ENCODE results near the gene TOM1L1.

TOM1L1 gene

DNA sequence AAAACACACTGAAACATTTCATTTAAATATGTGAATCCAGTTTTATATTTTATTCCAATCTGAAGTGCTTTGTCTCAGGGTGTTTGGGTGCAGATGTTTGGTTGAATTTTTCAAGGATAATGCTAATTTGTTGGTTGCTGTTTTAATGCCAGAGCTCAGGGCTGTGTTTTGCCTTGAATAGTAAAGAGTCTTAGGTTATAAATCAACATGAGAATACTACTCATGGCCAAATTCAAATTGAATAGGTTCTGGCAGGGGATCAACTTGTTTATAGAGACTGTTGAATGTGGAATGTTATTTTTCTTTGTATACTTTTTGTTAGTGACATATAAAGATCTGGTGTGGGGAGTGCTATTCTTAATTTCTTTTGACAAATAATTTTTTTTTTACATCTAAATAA lies 18.8 kb downstream of the TOM1L1 start:
- TF ChIP-seq, protein P1, sequence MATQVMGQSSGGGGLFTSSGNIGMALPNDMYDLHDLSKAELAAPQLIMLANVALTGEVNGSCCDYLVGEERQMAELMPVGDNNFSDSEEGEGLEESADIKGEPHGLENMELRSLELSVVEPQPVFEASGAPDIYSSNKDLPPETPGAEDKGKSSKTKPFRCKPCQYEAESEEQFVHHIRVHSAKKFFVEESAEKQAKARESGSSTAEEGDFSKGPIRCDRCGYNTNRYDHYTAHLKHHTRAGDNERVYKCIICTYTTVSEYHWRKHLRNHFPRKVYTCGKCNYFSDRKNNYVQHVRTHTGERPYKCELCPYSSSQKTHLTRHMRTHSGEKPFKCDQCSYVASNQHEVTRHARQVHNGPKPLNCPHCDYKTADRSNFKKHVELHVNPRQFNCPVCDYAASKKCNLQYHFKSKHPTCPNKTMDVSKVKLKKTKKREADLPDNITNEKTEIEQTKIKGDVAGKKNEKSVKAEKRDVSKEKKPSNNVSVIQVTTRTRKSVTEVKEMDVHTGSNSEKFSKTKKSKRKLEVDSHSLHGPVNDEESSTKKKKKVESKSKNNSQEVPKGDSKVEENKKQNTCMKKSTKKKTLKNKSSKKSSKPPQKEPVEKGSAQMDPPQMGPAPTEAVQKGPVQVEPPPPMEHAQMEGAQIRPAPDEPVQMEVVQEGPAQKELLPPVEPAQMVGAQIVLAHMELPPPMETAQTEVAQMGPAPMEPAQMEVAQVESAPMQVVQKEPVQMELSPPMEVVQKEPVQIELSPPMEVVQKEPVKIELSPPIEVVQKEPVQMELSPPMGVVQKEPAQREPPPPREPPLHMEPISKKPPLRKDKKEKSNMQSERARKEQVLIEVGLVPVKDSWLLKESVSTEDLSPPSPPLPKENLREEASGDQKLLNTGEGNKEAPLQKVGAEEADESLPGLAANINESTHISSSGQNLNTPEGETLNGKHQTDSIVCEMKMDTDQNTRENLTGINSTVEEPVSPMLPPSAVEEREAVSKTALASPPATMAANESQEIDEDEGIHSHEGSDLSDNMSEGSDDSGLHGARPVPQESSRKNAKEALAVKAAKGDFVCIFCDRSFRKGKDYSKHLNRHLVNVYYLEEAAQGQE (IDR thresholded peaks at IDR 0.05; ENCODE audit: insufficient read depth in 1 of 2, low read depth in 2 of 2, low read length in 2 of 2) = no peak
- TF ChIP-seq TAF1 (IDR thresholded peaks at IDR 0.05; ENCODE audit: borderline replicate concordance, insufficient read depth, low read length) (no peak), FOXP2 (optimal IDR thresholded peaks at IDR 0.05; ENCODE audit: borderline replicate concordance, extremely low read depth, extremely low read length, insufficient read depth) (no peak), POLR2AphosphoS5 (IDR thresholded peaks at IDR 0.05; ENCODE audit: low read depth, low read length) (no peak), SIN3A (IDR thresholded peaks at IDR 0.05; ENCODE audit: borderline replicate concordance, insufficient read depth, low read length) (no peak)

DNA sequence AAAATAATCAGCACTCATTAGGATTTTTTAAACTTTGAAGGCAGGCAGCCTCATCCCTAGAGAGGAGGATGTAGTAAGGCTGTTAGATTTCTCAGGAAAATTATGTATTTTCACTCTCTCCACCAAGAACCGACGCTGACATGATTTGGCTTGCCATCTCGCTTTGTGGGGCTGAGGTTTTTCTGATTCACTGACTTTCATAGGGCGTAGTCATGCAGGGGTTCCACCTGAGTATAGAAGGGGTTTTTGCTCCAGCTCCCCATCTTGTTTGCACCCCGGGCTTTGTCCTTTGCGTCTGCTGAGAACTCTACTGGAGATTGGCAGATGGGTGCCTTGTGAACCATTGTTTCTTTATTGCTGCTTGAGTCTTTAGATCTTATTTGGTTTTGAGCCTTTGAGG lies 20.2 kb downstream of the TOM1L1 start:
- TF ChIP-seq SIN3A (IDR thresholded peaks at IDR 0.05; ENCODE audit: borderline replicate concordance, insufficient read depth, low read length) (no peak), TAF1 (IDR thresholded peaks at IDR 0.05; ENCODE audit: borderline replicate concordance, insufficient read depth, low read length) (no peak), POLR2AphosphoS5 (IDR thresholded peaks at IDR 0.05; ENCODE audit: low read depth, low read length) (no peak), FOXP2 (optimal IDR thresholded peaks at IDR 0.05; ENCODE audit: borderline replicate concordance, extremely low read depth, extremely low read length, insufficient read depth) (no peak)
- TF ChIP-seq, protein P1 (IDR thresholded peaks at IDR 0.05; ENCODE audit: insufficient read depth in 1 of 2, low read depth in 2 of 2, low read length in 2 of 2) = no peak

DNA sequence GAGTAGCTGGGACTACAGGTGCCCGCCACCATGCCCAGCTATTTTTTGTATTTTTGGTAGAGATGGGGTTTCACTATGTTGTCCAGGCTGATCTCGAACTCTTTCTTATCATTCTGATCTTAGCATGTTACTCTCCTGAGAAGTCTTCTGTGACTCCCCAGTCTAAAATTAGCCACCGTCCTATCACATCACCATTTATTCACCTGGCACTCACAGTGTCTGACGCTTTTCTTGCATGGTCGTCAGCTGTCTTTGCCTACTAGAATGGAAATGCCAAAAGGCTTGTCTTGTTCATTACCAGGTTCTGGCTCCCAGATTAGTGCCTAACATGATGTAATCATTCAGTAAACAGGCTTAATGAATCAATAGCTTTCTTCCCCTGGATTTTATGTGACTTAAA lies 23.8 kb downstream of the TOM1L1 start:
- no peak for TF ChIP-seq TAF1 (IDR thresholded peaks at IDR 0.05; ENCODE audit: borderline replicate concordance, insufficient read depth, low read length)
- no peak for TF ChIP-seq SIN3A (IDR thresholded peaks at IDR 0.05; ENCODE audit: borderline replicate concordance, insufficient read depth, low read length)
- TF ChIP-seq FOXP2 (optimal IDR thresholded peaks at IDR 0.05; ENCODE audit: borderline replicate concordance, extremely low read depth, extremely low read length, insufficient read depth) = no peak
- no peak for TF ChIP-seq POLR2AphosphoS5 (IDR thresholded peaks at IDR 0.05; ENCODE audit: low read depth, low read length)
- TF ChIP-seq, protein P1 (IDR thresholded peaks at IDR 0.05; ENCODE audit: insufficient read depth in 1 of 2, low read depth in 2 of 2, low read length in 2 of 2) = no peak

DNA sequence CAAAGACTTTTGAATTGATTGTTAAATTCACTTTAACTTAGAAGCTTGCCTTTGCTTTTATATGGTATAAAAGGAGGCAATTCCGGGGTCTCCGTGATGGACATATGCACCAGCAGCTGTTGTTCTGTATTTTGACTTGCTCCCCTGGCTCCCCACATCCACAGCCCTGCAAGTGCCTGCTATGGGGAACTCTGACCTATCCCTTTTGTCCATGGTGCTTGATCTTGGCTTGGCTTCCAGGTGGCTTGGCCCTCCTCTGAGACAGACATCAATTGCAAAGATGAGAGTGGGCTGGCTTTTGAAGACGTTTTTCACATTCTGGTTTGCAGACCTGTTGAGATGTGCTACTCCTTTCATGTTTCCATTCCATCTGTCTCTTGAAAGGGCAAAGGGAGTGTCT lies 26.9 kb downstream of the TOM1L1 start:
- TF ChIP-seq TAF1 (IDR thresholded peaks at IDR 0.05; ENCODE audit: borderline replicate concordance, insufficient read depth, low read length) (no peak), SIN3A (IDR thresholded peaks at IDR 0.05; ENCODE audit: borderline replicate concordance, insufficient read depth, low read length) (no peak), POLR2AphosphoS5 (IDR thresholded peaks at IDR 0.05; ENCODE audit: low read depth, low read length) (no peak), FOXP2 (optimal IDR thresholded peaks at IDR 0.05; ENCODE audit: borderline replicate concordance, extremely low read depth, extremely low read length, insufficient read depth) (no peak)
- TF ChIP-seq, protein P1 (IDR thresholded peaks at IDR 0.05; ENCODE audit: insufficient read depth in 1 of 2, low read depth in 2 of 2, low read length in 2 of 2) = no peak

DNA sequence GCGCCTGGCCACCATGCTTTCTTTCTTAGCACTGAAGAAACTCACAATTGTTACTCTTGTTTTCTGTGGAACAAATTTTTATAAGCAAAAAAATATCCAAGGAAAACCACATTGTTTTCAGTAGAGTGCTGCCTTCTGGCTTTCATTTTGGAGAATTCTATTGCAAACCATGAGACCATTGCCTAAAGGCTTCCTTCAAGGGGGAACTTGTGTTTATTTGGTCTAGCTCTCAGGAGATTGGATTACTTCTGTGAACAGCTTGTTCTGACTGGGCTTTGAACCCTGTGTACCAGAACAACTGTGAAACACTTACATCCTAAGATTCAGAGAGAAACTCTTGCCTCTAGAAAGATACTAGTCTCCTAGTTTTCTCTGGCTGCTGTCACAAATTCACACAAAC lies 32.1 kb downstream of the TOM1L1 start:
- TF ChIP-seq POLR2AphosphoS5 (IDR thresholded peaks at IDR 0.05; ENCODE audit: low read depth, low read length) (no peak), SIN3A (IDR thresholded peaks at IDR 0.05; ENCODE audit: borderline replicate concordance, insufficient read depth, low read length) (no peak), TAF1 (IDR thresholded peaks at IDR 0.05; ENCODE audit: borderline replicate concordance, insufficient read depth, low read length) (no peak), FOXP2 (optimal IDR thresholded peaks at IDR 0.05; ENCODE audit: borderline replicate concordance, extremely low read depth, extremely low read length, insufficient read depth) (no peak)
- TF ChIP-seq, protein P1 (IDR thresholded peaks at IDR 0.05; ENCODE audit: insufficient read depth in 1 of 2, low read depth in 2 of 2, low read length in 2 of 2) = no peak
